Measurements from ENCODE around the gene PCDHGB4.

GRCh38 chr5:141388661-141389060, 1.2 kb downstream of the PCDHGB4 start:
- no peak for TF ChIP-seq CTCF (IDR thresholded peaks at IDR 0.05)
- no peak for TF ChIP-seq POLR2A (IDR thresholded peaks at IDR 0.05)

Data from thyroid gland (tissue), 4 donors.